Adrenal gland (tissue), 12 donors: ENCODE data around the gene CERT1. TPM values are rescaled to one million over a fixed set of nuclear protein-coding genes. Genes with fewer than 3 reads are reported as not detected.
A peak's percentile ranks its signal among the peaks of the same experiment; 100 is the strongest.

Experiments
- DNase-seq, 7 donors: peaks; one replicate each; pipeline ENCODE4 v3.0.0-alpha.2; 2019 to 2020
- H3K27ac ChIP-seq, 5 donors: fragments of 200-600 bp; sonication (generic) in 4 of 5; 1 replicate in 3 of 5; 2 replicates in 2 of 5; pipeline versions ENCODE4 v1.5.1 to v1.8.0; 2016 to 2020; ENCODE audit warnings: mild to moderate bottlenecking in 1 of 5
- H3K27me3 ChIP-seq: fragments of 200-600 bp; 2 replicates; pipeline ENCODE4 v1.8.0; 2021
- H3K36me3 ChIP-seq, 2 donors: fragments of 200-600 bp; replicated peaks in 1 of 2; 1 replicate in 1 of 2; 2 replicates in 1 of 2; pipeline versions ENCODE4 v1.5.1 to v1.8.0; 2018 to 2022
- H3K4me1 ChIP-seq, 2 donors: fragments of 200-600 bp; replicated peaks in 1 of 2; 1 replicate in 1 of 2; 2 replicates in 1 of 2; pipeline versions ENCODE4 v1.5.1 to v1.8.0; 2018 to 2021
- H3K4me3 ChIP-seq, 4 donors: fragments of 200-600 bp; sonication (generic) in 3 of 4; one replicate each; pipeline ENCODE4 v1.5.1; 2016 to 2018
- H3K9me3 ChIP-seq, 3 donors: fragments of 200-600 bp; sonication (generic) in 1 of 3; replicated peaks in 1 of 3; 1 replicate in 2 of 3; 2 replicates in 1 of 3; pipeline versions ENCODE4 v1.5.1 to v1.8.0; 2016 to 2021
- POLR2A ChIP-seq, 2 donors: fragments of 450-650 bp; IDR thresholded peaks; one replicate each; pipeline ENCODE4 v1.6.1; 2017; ENCODE audit warnings: antibody characterized with exemption in 2 of 2, mild to moderate bottlenecking in 2 of 2, moderate library complexity in 1 of 2
- WGBS, 4 donors: extraction: QIAGEN DNeasy Blood & Tissue Kit in 2 of 4; methylation state at CpG; one replicate each; pipeline versions ENCODE4 v1.1.5 to v1.1.7; 2013 to 2017; 5-methylcytosine and 5-hydroxymethylcytosine counted together
- intact Hi-C, 2 donors: fragments of 100-400 bp; cut with DNase I; formaldehyde crosslinking; loops; one replicate each; pipeline versions ENCODE4 v1.14.1 to v1.15.0; 2022 to 2023
- polyA plus RNA-seq, 3 donors: library from polyadenylated mRNA; stranded (reverse); fragments of 200-250 nt in 2 of 3; fragments of 350-450 nt in 1 of 3; fragmentation: Illumina TruSeq in 1 of 3; extraction: RNeasy Lipid Tissue Mini Kit (QIAGEN cat#74804) in 1 of 3; gene quantifications; one replicate each; pipeline ENCODE4 v1.2.3, GENCODE V29; 2013 to 2014
- total RNA-seq, 9 donors: library from RNA; depleted of rRNA in 4 of 9; stranded (reverse); fragments of >200 nt in 4 of 9; fragments of 120-200 nt in 1 of 9; fragmentation: NEBNext Ultra II Directional in 1 of 9; extraction: Animal tissue kit (Norgen Biotek cat#: 25700) in 1 of 9; gene quantifications; one replicate each; pipeline versions ENCODE4 v1.1.0 to v1.2.4, GENCODE V29; 2013 to 2023
- TF ChIP-seq, protein P1 (sequence below), 6 experiments: fragments of 450-650 bp in 4 of 6; fragments of 200-600 bp in 2 of 6; sonication (generic) in 1 of 6; IDR thresholded peaks; 1 replicate in 5 of 6; 2 replicates in 1 of 6; pipeline versions ENCODE4 v1.5.1 to v1.8.0; 2016 to 2021; ENCODE audit warnings: antibody characterized with exemption in 6 of 6, mild to moderate bottlenecking in 2 of 6, moderate library complexity in 1 of 6
- donor health status: healthy with polysubstance abuse.
- donor health status: Bipolar disorder and iron deficiency.
- donor health status: DM: yes; HTN: yes; CAD: no.
- donor health status: DM: no; HTN: no; CAD: no.
- donor health status: DM: no; HTN: no; CAD: no.
- donor health status: DM: yes; HTN: yes; CAD: no.

CERT1 gene
- total and polyA plus RNA-seq, 12 donors: 5.7 to 67.6 (median 50.4) TPM

DNA sequence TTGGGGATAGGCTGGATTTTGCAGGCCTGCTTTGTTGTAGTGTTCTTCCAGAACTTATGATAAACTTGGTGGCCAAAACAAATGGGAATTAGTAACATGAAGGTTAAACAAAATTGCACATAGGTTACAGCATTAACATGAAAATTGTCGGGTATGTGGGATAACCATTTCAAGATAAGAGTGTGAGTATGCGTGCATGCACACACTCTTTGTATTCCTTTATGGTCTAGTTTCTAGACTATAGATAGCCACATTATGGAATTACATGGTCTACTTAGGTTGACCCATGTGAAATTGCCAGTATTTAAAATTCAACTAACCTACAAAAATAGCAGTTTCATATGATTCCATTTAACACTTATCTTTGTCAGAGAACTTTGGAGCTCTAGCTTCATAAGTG, 173.0 kb downstream of the CERT1 start:
- DNase-seq: no peak
- Histone ChIP-seq H3K4me1 (peaks cover 0 to 52% of the 10 kb centered on the region in 2 donors), H3K27me3 (no peaks in the 10 kb centered on the region), H3K27ac (peak overlapping the region in 3 of 5 donors; percentile 48 to 97 (median 70)), H3K9me3 (no peaks in the 10 kb centered on the region), H3K36me3 (no peaks in the 10 kb centered on the region), H3K4me3 (peak overlapping the region in 2 of 4 donors; percentile 76 to 92)
- WGBS, 4 donors: 38 to 46% (median 44%) methylated on average over 2 of the region's 2 CpGs
- no peak for TF ChIP-seq POLR2A (IDR thresholded peaks at IDR 0.05)
- TF ChIP-seq, protein P1, sequence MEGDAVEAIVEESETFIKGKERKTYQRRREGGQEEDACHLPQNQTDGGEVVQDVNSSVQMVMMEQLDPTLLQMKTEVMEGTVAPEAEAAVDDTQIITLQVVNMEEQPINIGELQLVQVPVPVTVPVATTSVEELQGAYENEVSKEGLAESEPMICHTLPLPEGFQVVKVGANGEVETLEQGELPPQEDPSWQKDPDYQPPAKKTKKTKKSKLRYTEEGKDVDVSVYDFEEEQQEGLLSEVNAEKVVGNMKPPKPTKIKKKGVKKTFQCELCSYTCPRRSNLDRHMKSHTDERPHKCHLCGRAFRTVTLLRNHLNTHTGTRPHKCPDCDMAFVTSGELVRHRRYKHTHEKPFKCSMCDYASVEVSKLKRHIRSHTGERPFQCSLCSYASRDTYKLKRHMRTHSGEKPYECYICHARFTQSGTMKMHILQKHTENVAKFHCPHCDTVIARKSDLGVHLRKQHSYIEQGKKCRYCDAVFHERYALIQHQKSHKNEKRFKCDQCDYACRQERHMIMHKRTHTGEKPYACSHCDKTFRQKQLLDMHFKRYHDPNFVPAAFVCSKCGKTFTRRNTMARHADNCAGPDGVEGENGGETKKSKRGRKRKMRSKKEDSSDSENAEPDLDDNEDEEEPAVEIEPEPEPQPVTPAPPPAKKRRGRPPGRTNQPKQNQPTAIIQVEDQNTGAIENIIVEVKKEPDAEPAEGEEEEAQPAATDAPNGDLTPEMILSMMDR (IDR thresholded peaks at IDR 0.05): no peak
- intact Hi-C loops: no loop called here

DNA sequence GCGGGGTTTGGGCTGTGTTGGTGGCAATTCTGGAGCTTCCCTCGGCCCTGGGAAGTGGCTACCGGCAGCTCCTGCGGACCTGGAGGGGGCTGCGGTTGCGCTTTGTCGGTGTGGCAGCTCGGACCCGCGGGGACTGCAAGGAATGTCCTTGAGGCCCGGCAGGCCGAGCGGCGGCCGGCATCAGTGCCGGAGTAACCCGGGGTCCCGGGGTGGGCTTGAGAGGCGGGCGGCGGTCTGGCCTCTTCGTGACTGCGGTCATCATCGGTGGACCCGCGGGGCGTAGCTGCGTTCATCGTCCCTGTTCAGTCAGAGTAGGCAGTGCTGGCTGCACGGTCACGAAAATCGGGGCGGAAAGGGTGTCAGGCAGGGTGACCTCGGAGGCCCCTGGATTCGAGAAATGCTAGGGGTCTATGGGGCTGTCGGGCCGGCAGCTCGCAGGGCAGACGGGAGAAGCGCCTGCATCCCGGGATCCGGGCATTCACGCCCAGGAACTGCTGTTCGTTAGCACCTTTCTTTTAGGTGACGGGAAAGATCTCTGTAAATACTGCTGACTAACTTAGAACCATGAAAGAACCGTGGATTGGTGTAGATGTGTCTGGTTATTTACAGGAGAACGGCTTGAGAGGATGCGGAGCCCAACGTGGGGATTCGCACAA, 173.9 kb downstream of the CERT1 start:
- intact Hi-C loops: no loop called here
- Histone ChIP-seq H3K36me3 (no peaks in the 10 kb centered on the region), H3K4me3 (peak overlapping the region; percentile 38 to 98 (median 84)), H3K27ac (peak overlapping the region; percentile 70 to 97 (median 94)), H3K4me1 (peaks cover 0 to 49% of the 10 kb centered on the region in 2 donors), H3K27me3 (no peaks in the 10 kb centered on the region), H3K9me3 (no peaks in the 10 kb centered on the region)
- 0 to 1% (median 0%) methylated on average over 19 to 50 of the region's 50 CpGs for WGBS, 4 donors
- peak; percentile 40 to 78 (median 55) for DNase-seq
- no peak for TF ChIP-seq POLR2A (IDR thresholded peaks at IDR 0.05)
- TF ChIP-seq, protein P1 (IDR thresholded peaks at IDR 0.05): no peak

DNA sequence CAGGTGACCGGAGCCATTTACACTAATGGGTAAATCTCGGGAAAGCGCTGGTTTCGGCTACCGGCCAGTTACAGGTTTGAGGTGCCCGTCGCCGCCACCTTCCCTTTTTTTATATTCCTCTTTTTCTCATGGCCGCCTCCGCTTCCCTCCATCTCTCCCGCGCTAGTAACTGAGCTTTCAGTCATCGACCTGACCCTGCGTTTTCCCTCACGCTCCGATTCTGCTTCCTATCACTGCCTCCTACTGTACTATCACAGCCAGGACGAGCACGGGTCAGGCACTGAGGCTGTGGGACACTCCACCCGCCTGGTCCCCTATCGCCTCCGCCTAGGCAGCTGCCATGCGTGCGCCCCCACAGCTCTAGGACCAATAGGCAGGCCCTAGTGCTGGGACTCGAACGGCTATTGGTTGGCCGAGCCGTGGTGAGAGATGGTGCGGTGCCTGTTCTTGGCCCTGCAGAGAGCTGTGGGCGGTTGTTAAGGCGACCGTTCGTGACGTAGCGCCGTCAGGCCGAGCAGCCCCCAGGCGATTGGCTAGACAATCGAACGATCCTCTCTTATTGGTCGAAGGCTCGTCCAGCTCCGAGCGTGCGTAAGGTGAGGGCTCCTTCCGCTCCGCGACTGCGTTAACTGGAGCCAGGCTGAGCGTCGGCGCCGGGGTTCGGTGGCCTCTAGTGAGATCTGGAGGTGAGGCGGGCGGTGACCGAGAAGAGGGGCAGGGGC, 174.7 kb downstream of the CERT1 start, which contains the start of gene HMGCR:
Gene HMGCR, plus strand, starts transcription at position 606 of the 722 bp plus-strand sequence. CDS start 5,386 bp downstream, outside the sequence.
- DNase-seq: peak; percentile 98 to 100 (median 100)
- Histone ChIP-seq H3K27ac (peak within 1 kb of the TSS; percentile 70 to 97 (median 94)), H3K27me3 (no peaks in the 10 kb centered on the region), H3K4me1 (peaks cover 0 to 42% of the 10 kb centered on the region in 2 donors), H3K9me3 (no peaks in the 10 kb centered on the region), H3K36me3 (no peaks in the 10 kb centered on the region), H3K4me3 (peak within 1 kb of the TSS; percentile 38 to 98 (median 84))
- TF ChIP-seq, protein P1 (IDR thresholded peaks at IDR 0.05): peak in 4 of 6 experiments; percentile 1 to 60 (median 31)
- TF ChIP-seq POLR2A (IDR thresholded peaks at IDR 0.05): peak; percentile 77 to 94
- intact Hi-C loops: no loop called here
- 0% methylated on average over 26 to 56 of the region's 56 CpGs for WGBS, 4 donors

DNA sequence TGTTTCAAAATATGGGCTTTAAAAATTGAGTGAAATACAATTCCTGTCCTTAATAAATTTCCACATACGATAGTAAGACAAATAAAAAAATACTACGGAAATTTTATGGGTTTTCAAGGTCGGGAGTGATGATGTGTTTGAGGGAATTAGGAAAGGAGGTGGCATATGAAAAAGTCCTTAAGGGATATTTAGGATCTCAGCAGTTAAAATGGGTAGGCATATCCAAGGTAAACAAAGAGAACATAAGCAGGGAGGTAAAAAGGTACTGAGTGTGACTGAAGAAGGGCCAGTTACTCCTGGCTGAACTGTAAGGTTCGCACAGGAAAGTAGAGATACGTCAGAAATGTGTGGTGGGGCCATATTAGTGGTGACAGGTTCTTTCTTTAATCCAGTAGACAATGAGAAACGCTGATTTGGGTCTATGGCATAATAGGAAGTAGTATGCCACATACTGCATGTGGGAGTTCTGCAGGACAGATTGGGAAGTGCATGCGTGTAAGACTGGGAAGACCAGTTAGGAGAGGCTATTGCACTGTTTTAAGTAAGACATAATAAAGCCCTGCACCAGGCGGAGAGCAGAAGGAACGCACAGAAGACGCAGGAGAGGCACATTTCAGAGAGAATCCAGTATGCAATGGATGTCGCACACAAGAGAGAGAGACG, 175.3 kb downstream of the CERT1 start:
- Histone ChIP-seq H3K4me1 (peaks cover 0 to 35% of the 10 kb centered on the region in 2 donors), H3K9me3 (no peaks in the 10 kb centered on the region), H3K27me3 (no peaks in the 10 kb centered on the region), H3K4me3 (peak overlapping the region in 3 of 4 donors; percentile 16 to 74 (median 52)), H3K27ac (peak overlapping the region; percentile 14 to 96 (median 92)), H3K36me3 (no peaks in the 10 kb centered on the region)
- peak in 1 of 2 donors; percentile 4 for TF ChIP-seq POLR2A (IDR thresholded peaks at IDR 0.05)
- TF ChIP-seq, protein P1 (IDR thresholded peaks at IDR 0.05): peak; percentile 25 to 76 (median 74)
- WGBS, 4 donors: 8 to 9% (median 9%) methylated on average over 12 of the region's 12 CpGs
- peak in 6 of 7 donors; percentile 54 to 82 (median 71) for DNase-seq
- intact Hi-C loops: no loop called here
